Upper lobe of left lung (tissue), 6 donors: ENCODE results near the gene GRHL3. TPM values are rescaled to one million over a fixed set of nuclear protein-coding genes. Genes with fewer than 3 reads are reported as not detected.

Experiments
- ATAC-seq, 2 donors: fragments of 200-7000 bp; cut with Tn5 transposase; one replicate each; pipeline ENCODE4 v1.9.1; 2022; ENCODE audit warnings: mild to moderate bottlenecking in 2 of 2, moderate library complexity in 2 of 2; ENCODE audit not compliant: low FRiP score in 2 of 2
- DNase-seq, 2 donors: peaks; one replicate each; pipeline ENCODE4 v3.0.0-alpha.2; 2019 to 2020
- H3K27ac ChIP-seq, 4 donors: fragments of 200-600 bp; sonication (generic); one replicate each; pipeline ENCODE4 v1.5.1; 2016 to 2019
- H3K27me3 ChIP-seq, 4 donors: fragments of 200-600 bp; sonication (generic); one replicate each; pipeline ENCODE4 v1.5.1; 2017 to 2019
- H3K36me3 ChIP-seq, 4 donors: fragments of 200-600 bp; sonication (generic); one replicate each; pipeline ENCODE4 v1.5.1; 2016 to 2019
- H3K4me1 ChIP-seq, 4 donors: fragments of 200-600 bp; sonication (generic); one replicate each; pipeline ENCODE4 v1.5.1; 2018 to 2019
- H3K4me3 ChIP-seq, 4 donors: fragments of 200-600 bp; sonication (generic); one replicate each; pipeline ENCODE4 v1.5.1; 2017 to 2019; ENCODE audit warnings: mild to moderate bottlenecking in 2 of 4, moderate library complexity in 1 of 4
- H3K9me3 ChIP-seq, 4 donors: fragments of 200-600 bp; sonication (generic); one replicate each; pipeline ENCODE4 v1.5.1; 2018 to 2019
- CTCF ChIP-seq, 6 experiments: fragments of 450-650 bp in 4 of 6; fragments of 200-600 bp in 2 of 6; sonication (generic) in 2 of 6; IDR thresholded peaks; one replicate each; pipeline ENCODE4 v1.5.1; 2016 to 2019; ENCODE audit warnings: antibody characterized with exemption in 6 of 6
- EP300 ChIP-seq, 4 donors: sonication (generic); formaldehyde crosslinking; IDR thresholded peaks; one replicate each; pipeline ENCODE4 v1.5.1; 2017; ENCODE audit warnings: antibody characterized with exemption in 4 of 4, control low read depth in 2 of 4
- POLR2A ChIP-seq, 4 donors: fragments of 450-650 bp; IDR thresholded peaks; one replicate each; pipeline ENCODE4 v1.5.1; 2016 to 2017; ENCODE audit warnings: antibody characterized with exemption in 4 of 4, mild to moderate bottlenecking in 2 of 4
- POLR2AphosphoS5 ChIP-seq, 2 donors: sonication (generic); formaldehyde crosslinking; IDR thresholded peaks; one replicate each; pipeline ENCODE4 v1.5.1; 2017; ENCODE audit warnings: antibody characterized with exemption in 2 of 2
- WGBS, 2 donors: methylation state at CpG; one replicate each; pipeline ENCODE4 v1.1.5; 2017 to 2018; 5-methylcytosine and 5-hydroxymethylcytosine counted together
- total RNA-seq, 6 donors: library from RNA; depleted of rRNA in 4 of 6; stranded (reverse); fragments of >200 nt in 4 of 6; gene quantifications; one replicate each; pipeline versions ENCODE4 v1.1.0 to v1.2.1, GENCODE V29; 2016 to 2021
- donor health status: DM: no; HTN: no; CAD: no; lungs with moderate emphysema.
- donor health status: DM: no; HTN: yes; CAD: no; lungs with severe emphysema.

GRHL3 gene
- total RNA-seq, 6 donors from 2014 or later = 0.09 to 0.24 TPM; not detected in 4

- ATAC-seq (no peak), DNase-seq (no peak)
- peaks cover 27 to 36% (median 32%) of the 10 kb centered on the region in 4 donors for H3K4me1 ChIP-seq
- H3K4me3 ChIP-seq = no peak overlapping the region
- no peaks in the 10 kb centered on the region for H3K9me3 ChIP-seq
- no peak overlapping the region for H3K27ac ChIP-seq
- peaks cover 0 to 24% (median 0%) of the 10 kb centered on the region in 4 donors for H3K36me3 ChIP-seq
- 91 to 99% methylated on average over 8 of the region's 8 CpGs for WGBS, 2 donors
- TF ChIP-seq POLR2A (IDR thresholded peaks at IDR 0.05) (no peak), EP300 (IDR thresholded peaks at IDR 0.05) (no peak), POLR2AphosphoS5 (IDR thresholded peaks at IDR 0.05) (no peak), CTCF (IDR thresholded peaks at IDR 0.05) (no peak)
- H3K27me3 ChIP-seq = no peaks in the 10 kb centered on the region
These were observed 63.0 kb downstream of the GRHL3 start for GRCh38 chr1:24382165-24382577.

- Histone ChIP-seq H3K4me3 (no peak overlapping the region), H3K36me3 (peaks cover 0 to 24% (median 0%) of the 10 kb centered on the region in 4 donors), H3K27ac (peak overlapping the region in 3 of 4 donors; percentile 37 to 81 (median 79)), H3K9me3 (no peaks in the 10 kb centered on the region), H3K27me3 (no peaks in the 10 kb centered on the region), H3K4me1 (peaks cover 27 to 40% (median 34%) of the 10 kb centered on the region in 4 donors)
- 79 to 80% methylated on average over 2 of the region's 2 CpGs for WGBS, 2 donors
- ATAC-seq = no peak
- no peak for TF ChIP-seq POLR2AphosphoS5 (IDR thresholded peaks at IDR 0.05)
- no peak for TF ChIP-seq POLR2A (IDR thresholded peaks at IDR 0.05)
- TF ChIP-seq CTCF (IDR thresholded peaks at IDR 0.05) = no peak
- TF ChIP-seq EP300 (IDR thresholded peaks at IDR 0.05) = no peak
- DNase-seq = no peak
These were observed 64.3 kb downstream of the GRHL3 start for GRCh38 chr1:24383381-24383940.

- Histone ChIP-seq H3K4me3 (peak overlapping the region in 1 of 4 donors; percentile 7), H3K36me3 (peaks cover 0 to 15% (median 0%) of the 10 kb centered on the region in 4 donors), H3K27ac (peak overlapping the region; percentile 37 to 81 (median 76)), H3K27me3 (no peaks in the 10 kb centered on the region), H3K9me3 (no peaks in the 10 kb centered on the region), H3K4me1 (peaks cover 27 to 49% (median 34%) of the 10 kb centered on the region in 4 donors)
- WGBS, 2 donors = 63 to 65% methylated on average over 11 to 13 of the region's 13 CpGs
- peak; percentile 63 to 78 for ATAC-seq
- DNase-seq = peak in 1 of 2 donors; percentile 69
- peak in 1 of 4 donors; percentile 12 for TF ChIP-seq EP300 (IDR thresholded peaks at IDR 0.05)
- peak in 1 of 2 donors; percentile 66 for TF ChIP-seq POLR2AphosphoS5 (IDR thresholded peaks at IDR 0.05)
- TF ChIP-seq CTCF (IDR thresholded peaks at IDR 0.05) = no peak
- no peak for TF ChIP-seq POLR2A (IDR thresholded peaks at IDR 0.05)
These were observed 65.3 kb downstream of the GRHL3 start for GRCh38 chr1:24384251-24385090.

GRCh38 chr1:24385160-24385940 lies 66.2 kb downstream of the GRHL3 start:
- no peaks in the 10 kb centered on the region for H3K27me3 ChIP-seq
- no peaks in the 10 kb centered on the region for H3K9me3 ChIP-seq
- DNase-seq = no peak
- 86 to 90% methylated on average over 12 of the region's 12 CpGs for WGBS, 2 donors
- H3K36me3 ChIP-seq = peaks cover 0 to 10% (median 0%) of the 10 kb centered on the region in 4 donors
- no peak overlapping the region for H3K4me3 ChIP-seq
- peak overlapping the region; percentile 37 to 81 (median 76) for H3K27ac ChIP-seq
- no peak for ATAC-seq
- TF ChIP-seq CTCF (IDR thresholded peaks at IDR 0.05) (peak in 4 of 6 experiments; percentile 8 to 41 (median 25)), EP300 (IDR thresholded peaks at IDR 0.05) (no peak), POLR2AphosphoS5 (IDR thresholded peaks at IDR 0.05) (no peak), POLR2A (IDR thresholded peaks at IDR 0.05) (no peak)
- H3K4me1 ChIP-seq = peaks cover 29 to 49% (median 34%) of the 10 kb centered on the region in 4 donors
